Body of pancreas (tissue), 4 donors: ENCODE measurements around the gene TNFAIP8L2.

Source experiments
- POLR2A ChIP-seq, 3 donors: fragments of 450-650 bp; IDR thresholded peaks; one replicate each; pipeline ENCODE4 v1.6.1; 2016; ENCODE audit warnings: antibody characterized with exemption in 3 of 3, mild to moderate bottlenecking in 2 of 3
- TF ChIP-seq, protein P1 (sequence below), 7 experiments: fragments of 450-650 bp in 4 of 7; fragments of 200-600 bp in 3 of 7; sonication (generic) in 3 of 7; IDR thresholded peaks; one replicate each; pipeline ENCODE4 v1.5.1; 2016 to 2019; ENCODE audit warnings: antibody characterized with exemption in 7 of 7

DNA sequence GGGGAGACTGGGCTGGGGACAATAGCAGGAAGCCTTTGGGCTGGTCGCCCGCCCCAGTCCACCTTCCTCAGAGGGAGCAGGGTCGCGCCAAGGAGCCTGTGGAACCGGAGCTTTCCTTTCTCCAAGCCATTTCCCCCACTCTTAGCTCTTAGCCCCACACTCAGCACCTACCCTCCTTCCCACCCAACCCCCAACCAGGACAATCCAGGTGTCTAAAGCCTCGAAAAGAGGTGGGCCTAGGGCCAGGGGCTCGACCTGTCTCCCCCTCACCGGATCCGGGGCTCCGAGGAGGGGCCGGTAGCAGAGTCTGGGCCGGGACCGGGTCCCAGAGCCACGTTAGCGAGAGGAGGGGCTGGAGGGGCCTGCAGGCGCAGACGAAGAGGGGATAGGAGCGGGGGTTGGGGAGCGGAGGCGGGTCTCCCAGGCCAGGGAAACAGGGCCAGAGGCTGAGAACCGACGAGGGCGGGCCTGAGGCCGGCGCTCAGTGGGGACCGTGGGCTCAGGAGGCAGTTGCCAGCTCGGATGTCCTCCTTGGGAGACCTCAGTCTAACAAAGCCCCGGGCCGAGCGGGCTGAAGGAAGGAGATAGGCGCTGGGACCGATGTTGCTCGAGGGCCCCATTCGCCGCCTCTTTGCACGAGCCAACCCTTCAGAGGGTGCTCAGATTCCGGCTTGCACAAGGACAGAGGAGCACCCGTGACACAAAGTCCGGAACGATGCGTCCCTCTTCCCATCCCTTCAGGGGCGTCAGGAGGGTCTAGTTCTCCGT lies 11.0 kb upstream of the TNFAIP8L2 start:
- TF ChIP-seq POLR2A (IDR thresholded peaks at IDR 0.05), result no peak
- TF ChIP-seq, protein P1, sequence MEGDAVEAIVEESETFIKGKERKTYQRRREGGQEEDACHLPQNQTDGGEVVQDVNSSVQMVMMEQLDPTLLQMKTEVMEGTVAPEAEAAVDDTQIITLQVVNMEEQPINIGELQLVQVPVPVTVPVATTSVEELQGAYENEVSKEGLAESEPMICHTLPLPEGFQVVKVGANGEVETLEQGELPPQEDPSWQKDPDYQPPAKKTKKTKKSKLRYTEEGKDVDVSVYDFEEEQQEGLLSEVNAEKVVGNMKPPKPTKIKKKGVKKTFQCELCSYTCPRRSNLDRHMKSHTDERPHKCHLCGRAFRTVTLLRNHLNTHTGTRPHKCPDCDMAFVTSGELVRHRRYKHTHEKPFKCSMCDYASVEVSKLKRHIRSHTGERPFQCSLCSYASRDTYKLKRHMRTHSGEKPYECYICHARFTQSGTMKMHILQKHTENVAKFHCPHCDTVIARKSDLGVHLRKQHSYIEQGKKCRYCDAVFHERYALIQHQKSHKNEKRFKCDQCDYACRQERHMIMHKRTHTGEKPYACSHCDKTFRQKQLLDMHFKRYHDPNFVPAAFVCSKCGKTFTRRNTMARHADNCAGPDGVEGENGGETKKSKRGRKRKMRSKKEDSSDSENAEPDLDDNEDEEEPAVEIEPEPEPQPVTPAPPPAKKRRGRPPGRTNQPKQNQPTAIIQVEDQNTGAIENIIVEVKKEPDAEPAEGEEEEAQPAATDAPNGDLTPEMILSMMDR (IDR thresholded peaks at IDR 0.05), result no peak
